ENCODE data around the gene MEIOSIN. TPM values are rescaled to one million over a fixed set of nuclear protein-coding genes. Genes with fewer than 3 reads are reported as not detected.
A peak's percentile ranks its signal among the peaks of the same experiment; 100 is the strongest.

MEIOSIN gene
- total RNA-seq, 1 experiment from 2014 or later: not detected

GRCh38 chr19:45762870-45763631 lies 29.8 kb downstream of the MEIOSIN start:
- Histone ChIP-seq H3K4me1 (ENCODE audit: insufficient read depth, low read length, poor library complexity, severe bottlenecking) (peaks cover 18% of the 10 kb centered on the region), H3K4me3 (ENCODE audit: low read depth, low read length, poor library complexity, severe bottlenecking) (no peak overlapping the region), H3K27ac (ENCODE audit: low read depth, low read length, poor library complexity, severe bottlenecking) (no peak overlapping the region), H3K9me3 (ENCODE audit: low read depth, low read length, poor library complexity, severe bottlenecking) (no peaks in the 10 kb centered on the region), H3K27me3 (replicated peaks; ENCODE audit: insufficient read depth, low read depth, low read length, poor library complexity) (no peaks in the 10 kb centered on the region), H3K36me3 (ENCODE audit: insufficient read depth, low read length, poor library complexity, severe bottlenecking) (no peaks in the 10 kb centered on the region)
- POLR2A ChIA-PET (ENCODE audit: low non-redundant PET): interaction anchor here (0.6 kb wide), 1 partner anchor 47 kb away, joined by 25 read pairs; no protein-coding TSS in a partner anchor
- BruUV-seq (replicated peaks): no TSS peak
- intact Hi-C loops (cut with micrococcal nuclease; ENCODE audit: unreplicated experiment): no loop called here
- TF ChIP-seq EZH2 (IDR thresholded peaks at IDR 0.05; ENCODE audit: borderline replicate concordance, low read depth, low read length, poor library complexity, severe bottlenecking) (no peak), CTCF (conservative IDR thresholded peaks at IDR 0.05; ENCODE audit: low read depth, low read length) (no peak)
- DNase-seq (ENCODE audit: low spot score): no peak
- CTCF ChIA-PET: no interaction called here

GRCh38 chr19:45763691-45764294 lies 30.6 kb downstream of the MEIOSIN start:
- peaks cover 18% of the 10 kb centered on the region for H3K4me1 ChIP-seq (ENCODE audit: insufficient read depth, low read length, poor library complexity, severe bottlenecking)
- no peak overlapping the region for H3K4me3 ChIP-seq (ENCODE audit: low read depth, low read length, poor library complexity, severe bottlenecking)
- no peak for DNase-seq (ENCODE audit: low spot score)
- ChIA-PET CTCF (interaction anchor here (0.6 kb wide), 1 partner anchor 719 kb away, joined by 4 read pairs; no protein-coding TSS in a partner anchor), POLR2A (ENCODE audit: low non-redundant PET) (interaction anchor here (0.6 kb wide), 1 partner anchor 48 kb away, joined by 25 read pairs; no protein-coding TSS in a partner anchor)
- no peaks in the 10 kb centered on the region for H3K36me3 ChIP-seq (ENCODE audit: insufficient read depth, low read length, poor library complexity, severe bottlenecking)
- H3K27ac ChIP-seq (ENCODE audit: low read depth, low read length, poor library complexity, severe bottlenecking): no peak overlapping the region
- intact Hi-C loops (cut with micrococcal nuclease; ENCODE audit: unreplicated experiment): no loop called here
- H3K27me3 ChIP-seq (replicated peaks; ENCODE audit: insufficient read depth, low read depth, low read length, poor library complexity): no peaks in the 10 kb centered on the region
- no TSS peak for BruUV-seq (replicated peaks)
- no peak for TF ChIP-seq CTCF (conservative IDR thresholded peaks at IDR 0.05; ENCODE audit: low read depth, low read length)
- no peak for TF ChIP-seq EZH2 (IDR thresholded peaks at IDR 0.05; ENCODE audit: borderline replicate concordance, low read depth, low read length, poor library complexity, severe bottlenecking)
- no peaks in the 10 kb centered on the region for H3K9me3 ChIP-seq (ENCODE audit: low read depth, low read length, poor library complexity, severe bottlenecking)

- peaks cover 18% of the 10 kb centered on the region for H3K4me1 ChIP-seq (ENCODE audit: insufficient read depth, low read length, poor library complexity, severe bottlenecking)
- ChIA-PET CTCF (interaction anchor here (0.6 kb wide), 1 partner anchor 719 kb away, joined by 4 read pairs; no protein-coding TSS in a partner anchor), POLR2A (ENCODE audit: low non-redundant PET) (no interaction called here)
- no peaks in the 10 kb centered on the region for H3K27me3 ChIP-seq (replicated peaks; ENCODE audit: insufficient read depth, low read depth, low read length, poor library complexity)
- H3K27ac ChIP-seq (ENCODE audit: low read depth, low read length, poor library complexity, severe bottlenecking): peak overlapping the region; percentile 21
- H3K4me3 ChIP-seq (ENCODE audit: low read depth, low read length, poor library complexity, severe bottlenecking): no peak overlapping the region
- no peaks in the 10 kb centered on the region for H3K36me3 ChIP-seq (ENCODE audit: insufficient read depth, low read length, poor library complexity, severe bottlenecking)
- no peaks in the 10 kb centered on the region for H3K9me3 ChIP-seq (ENCODE audit: low read depth, low read length, poor library complexity, severe bottlenecking)
- intact Hi-C loops (cut with micrococcal nuclease; ENCODE audit: unreplicated experiment): no loop called here
- no peak for TF ChIP-seq EZH2 (IDR thresholded peaks at IDR 0.05; ENCODE audit: borderline replicate concordance, low read depth, low read length, poor library complexity, severe bottlenecking)
- TF ChIP-seq CTCF (conservative IDR thresholded peaks at IDR 0.05; ENCODE audit: low read depth, low read length): no peak
- no TSS peak for BruUV-seq (replicated peaks)
- no peak for DNase-seq (ENCODE audit: low spot score)
Observed at GRCh38 chr19:45764475-45764874, 31.2 kb downstream of the MEIOSIN start.

Data from A673 (cell line).